HG03060 (cell line): ENCODE data around the gene SMOC1.

Experiments
- ATAC-seq: cut with Tn5 transposase; IDR thresholded peaks from one replicate; pipeline ENCODE4 v1.9.1; 2021; ENCODE audit warnings: low read depth, moderate number of reproducible peaks; ENCODE audit not compliant: unreplicated experiment

The SMOC1 gene

DNA sequence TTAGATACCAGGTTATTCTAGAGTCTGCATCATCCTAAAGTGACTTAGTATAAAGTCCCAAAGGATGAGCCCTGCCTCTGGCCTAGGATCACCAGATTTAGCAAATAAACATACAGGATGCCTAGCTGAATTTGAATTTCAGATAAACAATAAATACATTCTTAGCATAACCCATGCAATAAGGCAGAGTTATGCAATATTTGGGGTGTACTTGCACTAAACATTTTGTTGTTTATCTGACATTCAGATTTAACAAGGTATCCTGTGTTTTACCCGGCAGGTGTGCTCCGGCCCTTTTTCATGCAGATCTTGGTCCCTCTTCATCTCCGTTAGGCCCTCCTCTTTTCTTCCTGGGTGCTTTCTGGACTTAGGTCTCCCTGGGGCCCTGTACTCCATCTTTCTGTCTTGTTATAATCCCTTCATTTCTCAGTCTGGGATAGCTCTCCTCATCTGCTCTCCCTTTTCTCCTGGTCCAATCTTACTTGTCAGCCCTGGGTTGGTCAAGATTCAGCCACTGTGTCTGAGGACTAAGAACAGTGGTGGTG lies 18.1 kb upstream of the SMOC1 start:
- no peak for ATAC-seq

DNA sequence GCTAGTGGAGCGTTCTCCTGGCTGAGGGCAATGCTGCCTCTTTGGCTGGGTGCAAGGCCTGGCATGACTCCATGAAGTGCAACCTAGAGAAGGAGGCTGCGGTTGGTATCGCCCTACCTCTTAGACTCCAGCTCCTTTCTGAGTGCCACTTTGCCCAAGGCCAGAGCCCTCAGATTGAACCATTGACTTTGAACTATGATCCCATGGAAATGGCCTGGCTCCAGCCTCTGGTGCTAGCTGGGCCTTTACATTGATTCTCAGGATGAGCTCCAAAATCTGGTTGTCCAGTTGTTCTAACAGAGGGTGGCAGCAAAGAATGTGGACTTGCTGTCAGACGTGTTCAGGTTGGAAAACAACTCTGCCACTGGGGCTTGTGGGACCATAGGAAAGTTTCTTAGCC lies 16.1 kb upstream of the SMOC1 start:
- no peak for ATAC-seq

DNA sequence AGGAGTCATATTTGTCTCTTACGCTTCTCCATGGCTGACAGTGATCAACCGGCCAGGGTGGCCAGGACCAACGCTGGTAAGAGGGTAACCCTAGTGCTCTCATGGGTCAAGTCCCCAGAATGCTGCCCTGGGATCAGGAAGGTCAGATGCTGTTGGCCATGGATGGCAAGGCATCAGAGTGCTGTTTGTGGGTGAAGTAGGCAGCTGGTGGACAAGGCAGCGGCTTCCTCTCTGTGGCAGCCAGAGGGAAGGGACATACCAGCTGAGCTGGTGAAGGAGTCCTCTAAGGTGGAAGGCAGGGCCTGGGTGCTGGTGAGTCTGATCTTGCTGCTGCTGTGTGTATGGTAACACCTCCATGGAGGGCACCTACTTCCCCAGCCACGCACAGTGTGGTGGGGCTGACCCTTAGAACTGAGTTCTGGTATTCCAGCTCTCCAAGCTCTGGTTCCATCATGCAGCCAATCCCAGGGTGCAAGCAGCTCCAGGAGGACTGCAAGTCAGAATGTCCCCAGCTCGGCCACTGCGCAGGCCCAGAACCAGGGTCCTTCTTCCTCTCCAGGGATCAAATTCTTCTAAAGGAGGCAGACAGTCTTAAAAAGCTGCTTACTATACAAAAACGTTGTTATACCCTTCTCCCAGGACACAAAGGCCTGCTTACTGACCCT lies 13.4 kb upstream of the SMOC1 start:
- ATAC-seq = no peak

DNA sequence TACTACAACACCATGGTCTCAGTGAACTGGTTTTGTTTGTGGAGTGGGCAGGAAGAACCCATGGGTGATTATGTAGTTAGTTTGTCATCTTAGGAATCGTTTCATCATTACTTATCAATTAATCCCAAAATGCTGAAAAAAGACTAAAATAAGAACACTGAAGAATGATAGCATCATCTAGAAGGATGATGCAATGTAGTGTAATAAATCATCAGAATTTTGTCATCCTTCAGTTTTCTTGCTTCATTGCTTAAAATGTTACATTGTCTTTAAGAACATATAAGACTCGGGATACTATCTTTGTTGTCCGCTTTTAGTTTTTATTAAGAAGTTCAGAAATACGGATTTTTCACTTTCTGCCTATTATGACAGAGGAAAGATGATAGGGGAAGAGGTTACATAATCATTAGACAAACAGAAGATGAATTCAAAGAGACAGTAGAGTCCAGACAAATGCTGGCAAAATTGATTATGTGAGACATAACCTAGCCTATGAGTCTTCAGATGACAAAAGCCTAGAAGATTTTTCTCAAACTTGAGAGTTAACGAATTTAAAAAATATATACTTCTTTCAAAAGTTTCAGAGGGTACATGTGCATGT lies 10.8 kb upstream of the SMOC1 start:
- no peak for ATAC-seq

DNA sequence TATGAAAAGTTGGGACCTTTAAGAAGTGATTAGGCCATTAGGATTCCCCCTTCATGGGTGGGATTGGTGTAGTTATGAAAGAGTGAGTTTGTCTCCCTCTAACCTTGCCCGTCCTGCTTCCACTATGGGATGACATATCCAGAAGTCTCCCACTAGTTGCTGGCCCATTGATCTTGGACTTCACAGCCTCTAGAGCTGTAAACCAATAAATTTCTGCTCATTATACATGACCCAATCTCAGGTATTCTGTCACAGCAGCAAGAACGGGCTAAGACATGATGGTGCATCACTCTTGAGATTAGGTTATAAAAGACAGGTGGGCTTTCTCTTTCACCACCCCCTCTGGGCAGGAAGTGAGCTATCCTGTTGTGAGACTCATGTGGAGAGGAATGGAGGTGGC lies 8.6 kb upstream of the SMOC1 start:
- no peak for ATAC-seq

DNA sequence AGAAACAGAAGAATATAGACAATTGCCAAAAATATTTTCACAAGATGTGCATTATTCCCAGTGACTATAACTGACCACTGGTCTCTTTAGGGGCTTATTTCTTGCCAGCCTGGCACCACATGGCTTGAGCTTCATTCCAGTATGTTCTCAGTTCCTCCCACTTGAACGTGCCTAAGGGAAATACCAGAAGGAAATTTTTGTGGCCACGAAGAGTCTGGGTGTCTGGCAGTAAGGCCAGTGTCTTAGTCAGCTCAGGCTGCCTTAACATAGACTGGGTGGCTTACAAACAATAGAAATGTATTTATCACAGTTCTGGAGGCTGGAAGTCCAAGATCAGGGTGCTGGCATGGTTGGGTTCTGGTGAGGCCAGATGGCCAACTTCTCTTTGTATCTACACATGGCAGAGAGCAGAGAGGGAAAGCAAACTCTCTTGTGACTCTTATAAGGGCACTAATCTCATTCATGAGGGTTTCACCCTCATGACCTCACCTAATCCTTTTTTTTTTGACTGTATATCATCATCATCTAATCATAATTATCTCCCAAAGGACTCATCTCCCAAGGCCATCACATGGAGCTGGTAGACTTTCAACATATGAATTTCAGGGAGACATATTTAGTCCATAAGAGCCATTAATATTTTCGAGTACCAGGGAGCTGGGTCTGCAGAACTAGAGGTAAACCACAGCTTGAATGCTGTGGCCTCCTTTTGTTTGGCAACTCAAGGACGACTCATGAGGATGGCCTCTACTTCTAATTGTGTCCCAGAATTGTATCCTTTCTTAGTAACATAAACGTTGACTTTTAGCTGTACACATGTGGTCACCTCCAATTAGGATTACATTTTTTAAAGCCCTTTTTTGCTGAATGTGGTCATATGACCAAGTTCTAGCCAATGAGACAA lies 5.1 kb upstream of the SMOC1 start:
- ATAC-seq = no peak

DNA sequence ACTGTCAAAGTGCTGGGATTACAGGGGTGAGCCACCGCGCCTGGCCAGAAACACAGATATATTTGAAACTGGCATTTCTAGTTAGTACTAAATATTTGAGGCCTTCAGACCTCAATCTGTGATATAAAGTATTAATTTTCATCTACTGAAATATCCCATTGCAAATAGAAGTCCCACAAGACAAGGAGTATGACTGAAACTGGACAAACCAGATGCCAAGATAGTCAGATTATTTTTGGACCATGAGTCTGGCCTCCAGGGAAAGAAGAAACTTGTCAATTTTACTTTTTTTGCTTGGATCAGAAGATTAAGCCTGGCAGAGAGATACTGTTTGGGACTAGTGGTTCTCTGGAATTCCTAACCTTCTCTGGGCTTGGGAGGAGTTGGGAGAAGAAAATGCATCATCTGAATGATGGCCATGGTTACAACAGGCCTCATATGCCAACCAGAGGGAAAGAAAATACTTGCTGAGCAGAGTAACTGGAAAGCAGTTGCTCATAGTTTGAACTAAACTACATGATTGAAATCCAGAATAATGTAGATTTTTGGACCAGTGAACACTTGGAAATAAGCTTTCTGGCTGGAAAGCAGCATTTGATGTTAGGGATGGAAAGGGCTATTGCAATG lies 2.9 kb upstream of the SMOC1 start:
- ATAC-seq = no peak

DNA sequence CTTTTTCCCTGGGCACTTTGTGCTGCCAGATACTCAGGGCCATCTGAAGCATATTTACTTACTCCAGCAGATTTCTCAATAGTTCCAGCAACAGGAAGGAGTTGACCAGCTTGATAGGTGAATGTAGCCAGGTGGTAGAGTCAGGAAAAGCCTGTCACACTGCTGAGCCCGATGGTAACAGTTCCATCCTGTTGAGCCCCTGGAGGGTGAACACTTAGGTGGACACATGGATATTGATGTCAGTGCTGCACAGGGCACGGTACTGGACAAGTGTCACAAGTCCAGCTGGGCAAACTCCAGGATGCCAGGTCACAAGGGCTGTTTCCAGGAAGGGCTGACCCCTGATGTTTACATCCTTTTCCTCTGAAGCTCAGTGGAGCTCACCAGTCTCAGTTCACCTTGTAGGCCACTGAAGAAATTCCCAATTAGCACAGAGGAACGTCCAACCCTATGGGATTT lies 2.3 kb upstream of the SMOC1 start:
- ATAC-seq = no peak

DNA sequence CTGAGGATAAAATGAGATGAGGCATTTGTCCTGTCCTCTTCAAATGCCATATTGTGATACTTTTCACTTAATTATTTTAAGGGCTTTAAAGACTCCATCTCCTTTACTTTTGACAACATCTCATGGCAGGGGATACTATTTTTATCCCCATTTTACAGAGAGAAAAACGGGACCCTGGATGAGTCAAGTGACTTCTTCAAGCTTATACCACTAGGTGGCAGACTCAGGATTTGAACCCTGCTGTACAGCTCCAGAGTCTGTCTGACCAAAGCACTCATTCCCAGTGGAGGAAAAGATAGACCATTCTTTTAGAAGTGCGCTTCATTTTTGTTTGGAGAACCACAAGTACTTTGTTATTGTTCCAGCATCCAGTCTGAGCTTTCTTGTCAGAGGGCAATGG lies 1.7 kb upstream of the SMOC1 start:
- no peak for ATAC-seq

DNA sequence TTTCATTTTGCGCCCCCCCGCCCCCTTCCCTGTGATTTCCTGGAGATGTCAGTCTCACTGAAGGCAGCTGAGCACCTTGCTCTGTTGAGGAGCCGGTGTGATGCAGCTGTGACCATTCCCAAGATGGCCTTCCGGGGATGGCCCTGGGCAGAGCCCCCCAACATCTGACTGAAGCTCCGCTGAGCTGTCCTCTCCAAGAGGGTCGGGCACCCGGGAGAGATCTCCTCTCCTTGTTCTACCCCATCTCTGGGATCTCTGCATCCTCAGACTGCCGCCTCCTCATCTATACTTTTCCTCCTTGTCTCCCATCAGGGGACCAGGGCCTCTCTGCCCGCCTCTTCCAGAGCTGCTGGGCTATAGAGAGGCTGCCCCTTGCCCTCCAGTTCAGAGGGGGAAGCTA lies 965 bp upstream of the SMOC1 start:
- no peak for ATAC-seq

DNA sequence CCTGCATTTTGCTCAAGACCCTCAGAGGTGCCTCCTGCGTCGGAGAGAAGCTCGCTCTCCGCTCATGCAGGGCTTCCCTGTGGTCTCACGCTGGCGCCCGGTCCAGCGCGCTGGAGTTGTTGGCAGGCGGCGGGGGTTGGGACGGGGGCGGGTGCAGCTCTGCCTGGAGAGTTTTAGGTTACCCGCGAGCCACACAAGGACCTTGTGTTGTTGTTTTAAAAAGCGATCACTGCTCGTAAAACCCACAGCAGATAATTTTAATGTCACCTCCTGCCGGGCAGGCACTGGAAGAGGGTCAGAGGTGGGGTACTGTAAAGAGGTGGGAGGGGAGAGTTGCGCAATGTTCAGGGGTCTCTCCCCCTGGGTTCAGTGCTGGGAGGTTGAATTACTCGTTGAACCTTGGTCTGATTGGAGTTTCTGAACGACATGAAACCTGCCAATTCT lies 850 bp downstream of the SMOC1 start:
- ATAC-seq = no peak

DNA sequence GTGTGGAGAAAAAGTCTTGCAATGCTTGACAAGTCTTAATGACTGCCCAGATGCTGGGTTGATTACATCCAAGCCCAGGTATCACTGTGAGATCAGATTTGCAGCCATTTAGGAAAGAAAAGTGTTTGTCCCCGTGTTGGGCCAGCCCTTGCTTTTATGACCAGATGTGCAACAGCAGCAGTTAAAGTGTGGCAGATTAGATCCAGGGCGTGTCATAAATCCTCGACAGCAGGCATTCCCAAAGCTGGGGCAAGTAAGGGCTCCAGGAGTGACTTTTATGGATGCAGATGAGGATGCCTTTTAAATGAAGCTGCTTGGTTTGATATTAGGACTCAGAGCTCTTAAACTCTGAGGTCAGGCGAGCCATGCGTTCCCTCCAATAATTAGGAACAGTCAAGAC lies 1.7 kb downstream of the SMOC1 start:
- no peak for ATAC-seq

DNA sequence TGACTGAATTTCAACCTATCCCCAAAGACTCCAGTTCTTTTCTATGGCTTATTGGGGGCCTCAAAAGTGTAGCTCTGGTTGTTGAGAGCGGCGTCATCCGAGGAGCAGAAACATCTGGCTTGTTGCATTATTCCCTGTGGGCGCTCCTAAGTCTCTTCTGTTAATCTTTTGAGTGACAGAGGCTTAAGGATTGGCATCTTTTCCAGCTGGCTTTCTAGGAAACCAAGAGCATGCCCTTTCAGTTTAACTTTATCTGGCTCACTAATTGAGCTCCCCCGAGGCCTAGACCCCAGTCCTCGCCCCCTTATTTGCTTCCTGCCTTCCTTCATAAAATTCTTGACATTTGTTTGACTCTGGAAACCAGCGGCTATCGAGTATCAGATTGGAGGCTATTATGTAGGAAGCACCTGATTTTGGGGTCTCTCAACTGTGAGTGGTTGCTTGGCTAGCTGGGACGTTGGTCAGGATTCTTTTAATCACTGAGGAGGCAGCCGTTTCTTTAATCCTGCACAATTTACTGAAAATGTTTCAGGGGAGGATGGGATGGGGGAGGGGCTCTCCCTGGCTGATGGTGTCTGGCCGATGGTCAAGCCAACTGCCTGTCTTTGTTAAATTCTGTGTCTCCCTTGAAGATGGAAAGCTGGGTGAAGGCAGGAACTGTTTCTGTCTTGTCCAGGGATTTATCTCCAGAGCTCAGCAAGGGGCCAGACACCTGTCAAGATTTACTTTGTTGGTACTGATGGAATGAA lies 3.1 kb downstream of the SMOC1 start:
- no peak for ATAC-seq

DNA sequence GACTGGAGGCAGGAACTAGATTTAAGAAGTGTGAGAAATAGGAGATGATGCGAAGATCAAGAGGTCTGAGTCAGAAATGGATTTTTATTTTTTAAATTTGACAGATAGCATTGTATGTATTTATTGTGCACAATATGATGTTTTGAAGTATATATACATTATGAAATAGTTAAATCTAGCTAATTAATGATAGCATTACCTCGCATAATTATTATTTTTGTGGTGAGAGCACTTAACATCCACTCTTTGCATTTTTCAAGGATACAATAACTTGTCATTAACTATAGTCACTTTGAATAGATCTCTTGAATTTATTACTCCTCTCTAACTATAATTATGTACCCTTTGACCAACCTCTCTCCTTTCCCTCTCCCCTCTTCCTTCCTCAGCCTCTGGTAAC lies 3.7 kb downstream of the SMOC1 start:
- ATAC-seq = no peak

DNA sequence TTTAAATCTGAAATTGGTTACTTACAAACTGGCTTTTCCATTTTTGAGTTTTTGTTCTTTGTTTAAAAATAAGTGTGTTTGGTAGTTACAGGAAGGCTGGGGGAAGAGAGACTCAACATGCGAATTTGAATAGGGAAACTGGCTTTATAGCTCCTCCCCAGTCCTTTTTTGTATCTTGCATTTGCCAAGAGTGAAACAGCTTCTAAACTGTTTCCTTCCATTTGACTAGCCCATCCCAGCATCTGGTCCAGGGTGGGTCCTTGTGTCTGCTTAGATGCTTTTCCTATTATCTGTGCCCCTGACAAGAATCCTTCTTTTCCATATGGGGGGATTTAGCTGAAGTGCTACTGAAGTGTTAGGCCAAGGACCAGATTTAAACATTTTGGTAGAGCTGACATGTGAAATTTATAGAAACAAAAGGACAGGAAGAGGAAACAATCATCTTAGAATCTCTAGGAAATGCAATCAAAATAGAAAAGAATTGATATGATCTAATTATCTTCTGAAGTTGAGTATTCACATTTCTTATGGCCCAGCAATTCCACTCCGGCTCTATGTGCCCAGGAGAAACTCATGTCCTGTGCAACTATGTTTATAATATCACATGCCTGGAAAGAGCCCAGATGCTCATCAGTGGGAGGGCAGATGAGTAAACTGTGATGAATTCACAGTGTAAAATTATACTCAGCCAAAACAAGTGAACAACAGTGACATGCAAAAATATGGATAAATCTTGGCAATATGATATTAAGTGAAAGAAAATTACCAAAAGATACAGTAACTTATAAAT lies 7.4 kb downstream of the SMOC1 start:
- ATAC-seq = no peak

DNA sequence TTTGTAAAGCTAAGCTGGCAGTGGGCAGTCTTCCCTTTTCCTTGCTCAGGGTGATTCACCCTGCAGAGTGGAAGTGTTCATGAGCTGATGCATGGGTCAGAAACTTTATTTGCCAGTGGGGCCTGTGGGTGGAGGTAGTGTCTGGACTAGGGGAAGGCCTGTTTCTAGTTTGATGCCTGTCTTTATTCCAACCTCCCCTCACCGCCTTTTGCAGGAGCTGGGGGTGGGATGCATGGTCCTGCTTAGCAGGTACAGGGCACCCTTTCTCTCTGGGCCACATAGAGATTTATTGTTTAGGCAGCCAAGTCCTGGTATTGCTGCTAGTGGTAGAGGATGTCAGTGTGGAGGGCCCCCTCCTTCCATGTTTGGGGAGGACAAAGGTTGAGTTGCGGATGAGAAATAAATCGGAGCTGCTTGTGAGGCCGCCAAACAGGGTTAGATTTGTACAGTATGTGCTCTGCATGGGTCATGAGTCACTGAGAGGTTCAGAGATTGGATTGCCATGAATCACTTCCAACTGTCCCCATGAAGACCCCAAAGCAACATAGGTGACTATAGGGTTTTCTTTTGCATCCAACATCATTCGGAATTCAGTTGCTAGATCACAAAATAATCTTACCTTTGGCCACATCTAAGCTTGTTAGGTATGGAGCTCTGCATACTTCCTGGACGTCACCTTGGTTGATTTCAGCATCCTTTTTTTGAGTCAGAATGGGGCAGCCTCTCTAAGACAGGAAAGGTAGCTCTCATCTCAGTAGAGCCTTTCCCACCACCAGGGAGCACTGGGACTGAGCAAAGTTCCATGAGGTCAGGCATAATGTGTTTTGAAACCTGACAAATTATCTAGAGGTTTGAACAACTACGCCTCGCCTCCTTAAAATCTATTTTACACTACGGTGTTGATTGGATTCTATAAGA lies 8.8 kb downstream of the SMOC1 start:
- no peak for ATAC-seq

DNA sequence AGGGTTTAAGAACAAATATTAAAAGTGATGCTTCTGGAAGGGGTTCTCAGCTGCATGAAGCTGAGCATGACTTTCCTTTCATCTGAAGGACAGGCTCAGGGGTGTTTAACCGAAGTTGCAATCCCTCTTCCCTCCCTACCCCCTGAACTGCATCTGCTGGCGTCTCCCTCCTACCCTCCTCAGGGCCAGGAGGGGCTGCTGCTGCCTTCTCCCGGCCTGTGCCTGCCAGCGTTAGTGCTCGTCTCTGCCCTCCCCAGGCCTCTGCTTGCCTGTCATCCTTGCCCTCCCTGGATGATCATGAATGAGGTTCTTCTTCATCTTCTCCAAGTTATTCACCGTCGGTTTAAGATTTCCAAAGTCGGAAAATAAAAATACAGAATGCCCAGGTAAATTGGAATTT lies 12.2 kb downstream of the SMOC1 start:
- ATAC-seq = no peak

DNA sequence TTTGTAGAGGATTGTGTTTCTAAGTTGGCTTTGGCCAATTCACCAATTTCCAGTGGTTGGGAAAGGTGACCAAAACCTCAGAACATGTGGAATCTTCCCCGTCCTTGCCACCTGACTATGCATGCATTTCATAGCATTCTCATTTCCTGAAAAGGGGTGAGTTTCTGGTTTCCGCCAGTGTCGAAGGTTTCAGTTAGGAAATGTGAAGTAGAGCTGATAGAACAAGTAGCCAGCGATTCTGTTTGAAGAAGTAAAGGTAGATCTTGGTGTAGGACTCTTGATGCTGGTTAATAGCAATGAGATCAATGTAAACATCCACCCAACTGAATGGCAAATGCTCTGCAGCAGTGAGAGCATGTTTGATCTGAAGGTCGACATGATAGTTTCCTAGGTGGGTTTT lies 15.9 kb downstream of the SMOC1 start:
- ATAC-seq = no peak
